Sigmoid colon (tissue), 4 donors: Measurements from ENCODE around the gene CLSTN1.

Experiments
- EP300 ChIP-seq, 4 donors: sonication (generic); formaldehyde crosslinking; IDR thresholded peaks; one replicate each; pipeline ENCODE4 v1.6.1; 2017; ENCODE audit warnings: antibody characterized with exemption in 4 of 4
- POLR2A ChIP-seq, 2 donors: fragments of 450-650 bp; IDR thresholded peaks; one replicate each; pipeline ENCODE4 v1.6.1; 2016; ENCODE audit warnings: antibody characterized with exemption in 2 of 2, mild to moderate bottlenecking in 2 of 2, moderate library complexity in 2 of 2
- POLR2AphosphoS5 ChIP-seq, 4 donors: sonication (generic); formaldehyde crosslinking; IDR thresholded peaks; one replicate each; pipeline ENCODE4 v1.6.1; 2017; ENCODE audit warnings: antibody characterized with exemption in 4 of 4
- TF ChIP-seq, protein P1 (sequence below), 4 experiments: fragments of 450-650 bp in 3 of 4; fragments of 200-600 bp in 1 of 4; IDR thresholded peaks; one replicate each; pipeline ENCODE4 v1.5.1; 2016 to 2019; ENCODE audit warnings: antibody characterized with exemption in 4 of 4, mild to moderate bottlenecking in 3 of 4, moderate library complexity in 2 of 4

DNA sequence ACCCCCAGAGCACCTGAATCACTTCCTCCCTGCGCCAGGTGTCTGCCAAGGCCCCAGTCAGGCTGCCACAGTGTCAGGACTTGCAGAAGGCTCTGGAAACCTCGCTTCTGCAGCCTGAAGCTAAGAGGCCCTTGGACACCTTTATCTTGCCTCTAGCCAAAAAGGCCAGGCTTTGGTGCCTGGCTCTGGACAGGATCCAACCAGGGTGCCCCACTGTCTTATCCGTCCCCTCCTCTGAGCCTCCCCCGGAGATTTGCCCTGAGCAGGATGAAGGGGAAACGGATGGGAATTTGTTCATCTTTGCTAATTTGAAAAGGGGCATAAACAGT, 12.8 kb upstream of the CLSTN1 start:
- TF ChIP-seq, protein P1, sequence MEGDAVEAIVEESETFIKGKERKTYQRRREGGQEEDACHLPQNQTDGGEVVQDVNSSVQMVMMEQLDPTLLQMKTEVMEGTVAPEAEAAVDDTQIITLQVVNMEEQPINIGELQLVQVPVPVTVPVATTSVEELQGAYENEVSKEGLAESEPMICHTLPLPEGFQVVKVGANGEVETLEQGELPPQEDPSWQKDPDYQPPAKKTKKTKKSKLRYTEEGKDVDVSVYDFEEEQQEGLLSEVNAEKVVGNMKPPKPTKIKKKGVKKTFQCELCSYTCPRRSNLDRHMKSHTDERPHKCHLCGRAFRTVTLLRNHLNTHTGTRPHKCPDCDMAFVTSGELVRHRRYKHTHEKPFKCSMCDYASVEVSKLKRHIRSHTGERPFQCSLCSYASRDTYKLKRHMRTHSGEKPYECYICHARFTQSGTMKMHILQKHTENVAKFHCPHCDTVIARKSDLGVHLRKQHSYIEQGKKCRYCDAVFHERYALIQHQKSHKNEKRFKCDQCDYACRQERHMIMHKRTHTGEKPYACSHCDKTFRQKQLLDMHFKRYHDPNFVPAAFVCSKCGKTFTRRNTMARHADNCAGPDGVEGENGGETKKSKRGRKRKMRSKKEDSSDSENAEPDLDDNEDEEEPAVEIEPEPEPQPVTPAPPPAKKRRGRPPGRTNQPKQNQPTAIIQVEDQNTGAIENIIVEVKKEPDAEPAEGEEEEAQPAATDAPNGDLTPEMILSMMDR (IDR thresholded peaks at IDR 0.05) = no peak
- TF ChIP-seq POLR2A (IDR thresholded peaks at IDR 0.05) (no peak), POLR2AphosphoS5 (IDR thresholded peaks at IDR 0.05) (no peak), EP300 (IDR thresholded peaks at IDR 0.05) (no peak)
